GM21723 (cell line): ENCODE measurements around the gene PHF8.

Experiments used
- ATAC-seq: cut with Tn5 transposase; IDR thresholded peaks from one replicate; pipeline ENCODE4 v1.9.1; 2021; ENCODE audit warnings: mild to moderate bottlenecking, moderate library complexity; ENCODE audit not compliant: unreplicated experiment

Gene PHF8

GRCh38 chrX:54044126-54044876 is at the start of gene PHF8:
Gene PHF8, minus strand, starts transcription at chrX:54044473. Its CDS starts 1,745 bp downstream, at chrX:54042728.
- peak; percentile 85 for ATAC-seq

- ATAC-seq, result no peak
Observed at GRCh38 chrX:54093571-54093970, 49.3 kb upstream of the PHF8 start.

GRCh38 chrX:54093159-54093558 is 48.9 kb upstream of the PHF8 start:
- no peak for ATAC-seq

- no peak for ATAC-seq
Observed at GRCh38 chrX:54090880-54091279, 46.6 kb upstream of the PHF8 start.

- ATAC-seq, result no peak
Observed at GRCh38 chrX:54089191-54089590, 44.9 kb upstream of the PHF8 start.

GRCh38 chrX:54087661-54088060 is 43.4 kb upstream of the PHF8 start:
- no peak for ATAC-seq

- no peak for ATAC-seq
Observed at GRCh38 chrX:54085666-54086065, 41.4 kb upstream of the PHF8 start.

- ATAC-seq, result no peak
Observed at GRCh38 chrX:54076903-54077302, 32.6 kb upstream of the PHF8 start.

- no peak for ATAC-seq
Observed at GRCh38 chrX:54074826-54075225, 30.6 kb upstream of the PHF8 start.

GRCh38 chrX:54067766-54068165 is 23.5 kb upstream of the PHF8 start:
- no peak for ATAC-seq

- ATAC-seq, result no peak
Observed at GRCh38 chrX:54066841-54067240, 22.6 kb upstream of the PHF8 start.

GRCh38 chrX:54064564-54064963 is 20.3 kb upstream of the PHF8 start:
- ATAC-seq, result no peak

GRCh38 chrX:54063361-54063760 is 19.1 kb upstream of the PHF8 start:
- ATAC-seq, result no peak

GRCh38 chrX:54049801-54050200 is 5.5 kb upstream of the PHF8 start:
- ATAC-seq, result no peak

- ATAC-seq, result no peak
Observed at GRCh38 chrX:54048412-54048811, 4.1 kb upstream of the PHF8 start.

GRCh38 chrX:54045563-54046228 is 1.4 kb upstream of the PHF8 start:
- ATAC-seq, result no peak

- ATAC-seq, result no peak
Observed at GRCh38 chrX:54044877-54045338, 635 bp upstream of the PHF8 start.

GRCh38 chrX:54043541-54044125 is 640 bp downstream of the PHF8 start:
- ATAC-seq, result peak; percentile 34

- no peak for ATAC-seq
Observed at GRCh38 chrX:54043056-54043455, 1.2 kb downstream of the PHF8 start.

- ATAC-seq, result no peak
Observed at GRCh38 chrX:54042609-54043021, 1.7 kb downstream of the PHF8 start.

GRCh38 chrX:54030329-54030728 is 13.9 kb downstream of the PHF8 start:
- ATAC-seq, result no peak

- no peak for ATAC-seq
Observed at GRCh38 chrX:54029529-54030143, 14.6 kb downstream of the PHF8 start.
